Gastroesophageal sphincter (tissue), 3 donors: ENCODE data around the gene CASP3.

Experiments
- CTCF ChIP-seq, 4 experiments: fragments of 200-600 bp in 2 of 4; fragments of 450-650 bp in 2 of 4; sonication (generic) in 1 of 4; IDR thresholded peaks; one replicate each; pipeline ENCODE4 v1.5.1; 2017 to 2019; ENCODE audit warnings: antibody characterized with exemption in 4 of 4, mild to moderate bottlenecking in 2 of 4, moderate library complexity in 2 of 4
- EP300 ChIP-seq: sonication (generic); formaldehyde crosslinking; IDR thresholded peaks from one replicate; pipeline ENCODE4 v1.6.1; 2017; ENCODE audit warnings: antibody characterized with exemption, mild to moderate bottlenecking
- POLR2A ChIP-seq, 2 donors: fragments of 450-650 bp; IDR thresholded peaks; one replicate each; pipeline ENCODE4 v1.6.1; 2017; ENCODE audit warnings: antibody characterized with exemption in 2 of 2, mild to moderate bottlenecking in 2 of 2, moderate library complexity in 1 of 2

DNA sequence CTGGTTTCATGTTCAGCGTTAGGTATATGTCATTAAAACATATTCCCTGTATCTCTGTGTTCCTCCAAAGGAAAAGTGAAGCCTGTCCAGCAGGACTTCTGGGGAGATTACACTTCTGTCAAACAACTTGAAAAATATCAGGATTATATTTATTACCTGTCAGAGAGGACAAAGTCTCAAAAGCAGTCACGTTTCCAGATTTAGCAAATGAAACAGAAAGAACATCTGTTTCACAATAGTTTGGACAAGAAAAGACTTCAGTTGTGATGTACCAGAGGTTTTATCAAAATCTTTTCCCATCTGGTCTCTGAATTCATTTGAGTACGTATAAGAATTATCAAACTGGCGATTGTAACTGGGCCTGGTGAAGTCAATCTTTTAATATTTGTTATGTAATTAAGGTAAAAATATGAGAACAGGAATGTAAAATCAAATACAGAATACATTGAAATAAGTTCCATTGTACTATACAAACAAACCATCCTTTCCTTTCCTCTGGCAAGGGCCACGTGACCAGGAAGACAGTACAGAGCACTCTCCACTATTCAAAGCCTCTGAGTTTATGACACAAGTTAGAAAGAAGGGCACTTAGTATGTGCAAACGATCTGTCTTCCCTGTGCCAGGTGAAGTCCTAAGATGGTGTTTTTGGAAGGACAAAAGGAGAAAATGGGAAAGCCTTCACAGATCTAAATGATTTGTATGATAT lies 3.2 kb downstream of the CASP3 start:
- TF ChIP-seq CTCF (IDR thresholded peaks at IDR 0.05) = no peak
- no peak for TF ChIP-seq EP300
- no peak for TF ChIP-seq POLR2A (IDR thresholded peaks at IDR 0.05)
